ENCODE data around the gene TSPYL2. TPM values are rescaled to one million over a fixed set of nuclear protein-coding genes. Genes with fewer than 3 reads are reported as not detected.
A peak's percentile ranks its signal among the peaks of the same experiment; 100 is the strongest.

TSPYL2 gene
- total RNA-seq, 2 donors from 2014 or later: 34.3 to 250 TPM

GRCh38 chrX:53089925-53090324 is 7.8 kb downstream of the TSPYL2 start:
- Histone ChIP-seq H3K27ac (no peak overlapping the region), H3K9me3 (no peaks in the 10 kb centered on the region), H3K27me3 (replicated peaks; ENCODE audit: insufficient read depth) (no peaks in the 10 kb centered on the region), H3K36me3 (no peaks in the 10 kb centered on the region), H3K4me3 (no peak overlapping the region), H3K4me1 (replicated peaks) (no peaks in the 10 kb centered on the region)
- DNase-seq (ENCODE audit: low spot score): no peak
- TF ChIP-seq CTCF (IDR thresholded peaks at IDR 0.05) (no peak), POLR2AphosphoS5 (IDR thresholded peaks at IDR 0.05) (no peak), POLR2A (IDR thresholded peaks at IDR 0.05) (no peak)
- 17% methylated on average over 2 of the region's 2 CpGs for WGBS
- intact Hi-C loops (cut with DNase I): loop anchor here (1.0 kb wide), 1 partner anchor 19 kb away; no protein-coding TSS in a partner anchor

DNA sequence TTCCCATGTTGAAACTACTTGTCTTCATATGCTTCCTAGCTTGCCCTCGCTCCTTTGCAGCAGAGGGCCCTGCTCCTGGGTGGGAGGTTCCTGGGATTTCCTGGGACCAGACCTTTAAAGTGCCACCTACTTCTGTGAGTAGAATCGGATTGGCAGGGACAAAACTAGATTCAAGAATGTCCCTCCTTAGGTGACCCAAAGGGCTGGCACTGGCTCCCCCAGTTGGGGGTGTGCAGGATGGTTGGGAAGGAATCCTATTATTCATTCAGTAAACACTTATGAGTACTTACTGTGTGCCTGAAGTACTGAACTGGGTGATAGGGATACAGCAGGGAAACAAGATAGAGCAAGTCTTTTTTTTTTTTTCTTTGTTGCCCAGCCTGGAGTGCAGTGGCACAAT is 9.2 kb downstream of the TSPYL2 start:
- Histone ChIP-seq H3K27me3 (replicated peaks; ENCODE audit: insufficient read depth) (no peaks in the 10 kb centered on the region), H3K9me3 (no peaks in the 10 kb centered on the region), H3K27ac (no peak overlapping the region), H3K4me1 (replicated peaks) (no peaks in the 10 kb centered on the region), H3K4me3 (no peak overlapping the region), H3K36me3 (no peaks in the 10 kb centered on the region)
- DNase-seq (ENCODE audit: low spot score): no peak
- TF ChIP-seq POLR2A (IDR thresholded peaks at IDR 0.05) (no peak), CTCF (IDR thresholded peaks at IDR 0.05) (no peak), POLR2AphosphoS5 (IDR thresholded peaks at IDR 0.05) (no peak)
- intact Hi-C loops (cut with DNase I): no loop called here
- WGBS: 95% methylated on average over 2 of the region's 2 CpGs

- Histone ChIP-seq H3K27ac (peak overlapping the region; percentile 84), H3K4me1 (replicated peaks) (no peaks in the 10 kb centered on the region), H3K36me3 (no peaks in the 10 kb centered on the region), H3K27me3 (replicated peaks; ENCODE audit: insufficient read depth) (no peaks in the 10 kb centered on the region), H3K9me3 (no peaks in the 10 kb centered on the region), H3K4me3 (peak overlapping the region; percentile 50 to 54)
- peak; percentile 66 for DNase-seq (ENCODE audit: low spot score)
- 1% methylated on average over 16 of the region's 16 CpGs for WGBS
- no peak for TF ChIP-seq POLR2AphosphoS5 (IDR thresholded peaks at IDR 0.05)
- peak in 3 of 4 experiments; percentile 52 to 63 (median 59) for TF ChIP-seq CTCF (IDR thresholded peaks at IDR 0.05)
- no peak for TF ChIP-seq POLR2A (IDR thresholded peaks at IDR 0.05)
- intact Hi-C loops (cut with DNase I): no loop called here
Observed at GRCh38 chrX:53093177-53093655, 11.0 kb downstream of the TSPYL2 start.

- peak within 1 kb of the TSS; percentile 84 for H3K27ac ChIP-seq
- 1% methylated on average over 18 of the region's 67 CpGs for WGBS
- H3K9me3 ChIP-seq: no peaks in the 10 kb centered on the region
- intact Hi-C loops (cut with DNase I): no loop called here
- H3K36me3 ChIP-seq: no peaks in the 10 kb centered on the region
- H3K4me1 ChIP-seq (replicated peaks): no peaks in the 10 kb centered on the region
- H3K27me3 ChIP-seq (replicated peaks; ENCODE audit: insufficient read depth): no peaks in the 10 kb centered on the region
- DNase-seq (ENCODE audit: low spot score): peak; percentile 87
- H3K4me3 ChIP-seq: peak within 1 kb of the TSS; percentile 50 to 54
- TF ChIP-seq POLR2A (IDR thresholded peaks at IDR 0.05) (peak; percentile 70), POLR2AphosphoS5 (IDR thresholded peaks at IDR 0.05) (peak; percentile 89), CTCF (IDR thresholded peaks at IDR 0.05) (peak in 1 of 4 experiments; percentile 6)
Observed at GRCh38 chrX:53093748-53094581, 11.8 kb downstream of the TSPYL2 start, which contains the start of gene KANTR. TSS of gene KANTR (plus strand) at chrX:53094142. CDS start at chrX:53124273, 30,131 bp downstream.

All from prostate gland (tissue), 2 donors.